B cell (primary cell): ENCODE measurements around the gene GRAMD2A.

ENCODE experiments used
- CTCF ChIP-seq: fragments of 200-600 bp; IDR thresholded peaks from one replicate; pipeline ENCODE4 v1.8.0; 2022; ENCODE audit warnings: antibody characterized with exemption, mild to moderate bottlenecking
- EZH2 ChIP-seq: IDR thresholded peaks from 2 replicates; pipeline ENCODE4 v1.6.1; 2012; ENCODE audit warnings: borderline replicate concordance, low read depth, mild to moderate bottlenecking, moderate library complexity, low read length; ENCODE audit not compliant: insufficient read depth, poor library complexity, severe bottlenecking

- TF ChIP-seq CTCF (no peak), EZH2 (no peak)
These were observed 84.1 kb downstream of the GRAMD2A start for GRCh38 chr15:72113347-72114031.
